Measurements from ENCODE around the gene PPP1R13B.
"Not testable (repeated sequence)": the region's sequence is repeated elsewhere in the genome, so short reads cannot be mapped to it uniquely, and the experiment has no call there.

Gene PPP1R13B

DNA sequence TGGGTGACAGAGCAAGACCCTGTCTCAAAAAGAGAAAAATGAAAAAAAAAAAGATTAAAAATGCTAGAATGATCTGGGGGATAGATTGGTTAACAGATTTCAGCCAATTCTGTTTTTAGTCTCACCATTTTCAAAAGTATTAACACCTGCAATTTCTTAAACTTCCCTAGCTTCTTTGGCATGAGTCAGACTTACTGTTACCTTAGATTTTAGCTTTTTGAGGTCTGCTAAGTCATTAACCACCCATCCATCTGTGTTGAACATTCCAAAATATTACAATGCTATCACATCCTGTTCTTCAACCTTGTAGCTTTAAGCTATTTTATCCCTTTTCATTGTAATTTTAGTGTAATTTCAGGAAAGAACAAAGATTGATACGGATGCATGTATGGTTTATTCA is 59.3 kb downstream of the PPP1R13B start:
- no peak overlapping the region for H3K27ac ChIP-seq (ENCODE audit: low read length)
- H4K20me1 ChIP-seq (ENCODE audit: insufficient read depth, low read length) = no peaks in the 10 kb centered on the region
- no peaks in the 10 kb centered on the region for H3K36me3 ChIP-seq (replicated peaks; ENCODE audit: low read depth, low read length)
- H2AFZ ChIP-seq (ENCODE audit: low read depth, low read length) = no peak overlapping the region
- no peaks in the 10 kb centered on the region for H3K79me2 ChIP-seq (ENCODE audit: low read length)
- TF ChIP-seq, protein P1, sequence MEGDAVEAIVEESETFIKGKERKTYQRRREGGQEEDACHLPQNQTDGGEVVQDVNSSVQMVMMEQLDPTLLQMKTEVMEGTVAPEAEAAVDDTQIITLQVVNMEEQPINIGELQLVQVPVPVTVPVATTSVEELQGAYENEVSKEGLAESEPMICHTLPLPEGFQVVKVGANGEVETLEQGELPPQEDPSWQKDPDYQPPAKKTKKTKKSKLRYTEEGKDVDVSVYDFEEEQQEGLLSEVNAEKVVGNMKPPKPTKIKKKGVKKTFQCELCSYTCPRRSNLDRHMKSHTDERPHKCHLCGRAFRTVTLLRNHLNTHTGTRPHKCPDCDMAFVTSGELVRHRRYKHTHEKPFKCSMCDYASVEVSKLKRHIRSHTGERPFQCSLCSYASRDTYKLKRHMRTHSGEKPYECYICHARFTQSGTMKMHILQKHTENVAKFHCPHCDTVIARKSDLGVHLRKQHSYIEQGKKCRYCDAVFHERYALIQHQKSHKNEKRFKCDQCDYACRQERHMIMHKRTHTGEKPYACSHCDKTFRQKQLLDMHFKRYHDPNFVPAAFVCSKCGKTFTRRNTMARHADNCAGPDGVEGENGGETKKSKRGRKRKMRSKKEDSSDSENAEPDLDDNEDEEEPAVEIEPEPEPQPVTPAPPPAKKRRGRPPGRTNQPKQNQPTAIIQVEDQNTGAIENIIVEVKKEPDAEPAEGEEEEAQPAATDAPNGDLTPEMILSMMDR (IDR thresholded peaks at IDR 0.05; ENCODE audit: low read depth, low read length) = no peak
- no peak for TF ChIP-seq EZH2phosphoT487 (IDR thresholded peaks at IDR 0.05; ENCODE audit: low read depth)
- H3K27me3 ChIP-seq (ENCODE audit: low read depth, low read length) = no peaks in the 10 kb centered on the region
- no peak overlapping the region for H3K9ac ChIP-seq (ENCODE audit: low read length)
- H3K4me2 ChIP-seq (ENCODE audit: low read length) = no peak overlapping the region
- H3K4me3 ChIP-seq (ENCODE audit: low read length) = no peak overlapping the region
- H3K4me1 ChIP-seq (ENCODE audit: low read length) = no peaks in the 10 kb centered on the region
- H3K9me3 ChIP-seq (ENCODE audit: insufficient read depth, low read length) = no peaks in the 10 kb centered on the region

DNA sequence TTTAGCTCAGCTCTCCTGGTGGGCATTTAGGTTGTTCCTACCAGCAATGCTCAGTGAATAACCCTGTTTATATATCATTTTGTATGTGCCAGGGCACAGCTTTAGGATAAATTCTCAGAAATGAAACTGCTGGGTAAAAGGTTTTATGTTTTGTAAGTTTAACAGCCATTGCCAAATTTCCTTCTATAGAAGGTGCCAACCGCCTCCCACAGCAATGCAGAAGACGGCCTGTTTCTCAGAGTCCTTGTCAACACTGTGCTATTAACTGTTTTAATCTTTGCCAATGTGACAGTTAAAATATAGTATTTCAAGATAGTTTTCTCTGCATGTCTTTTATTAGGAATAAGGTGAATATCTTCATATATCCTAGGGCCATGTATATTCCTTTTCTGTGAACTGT is 65.0 kb downstream of the PPP1R13B start:
- Histone ChIP-seq H3K9me3 (ENCODE audit: insufficient read depth, low read length) (no peaks in the 10 kb centered on the region), H2AFZ (ENCODE audit: low read depth, low read length) (no peak overlapping the region), H3K9ac (ENCODE audit: low read length) (no peak overlapping the region), H4K20me1 (ENCODE audit: insufficient read depth, low read length) (no peaks in the 10 kb centered on the region), H3K36me3 (replicated peaks; ENCODE audit: low read depth, low read length) (no peaks in the 10 kb centered on the region), H3K4me3 (ENCODE audit: low read length) (no peak overlapping the region), H3K4me1 (ENCODE audit: low read length) (no peaks in the 10 kb centered on the region), H3K27ac (ENCODE audit: low read length) (no peak overlapping the region), H3K27me3 (ENCODE audit: low read depth, low read length) (no peaks in the 10 kb centered on the region), H3K4me2 (ENCODE audit: low read length) (no peak overlapping the region), H3K79me2 (ENCODE audit: low read length) (no peaks in the 10 kb centered on the region)
- no peak for TF ChIP-seq EZH2phosphoT487 (IDR thresholded peaks at IDR 0.05; ENCODE audit: low read depth)
- TF ChIP-seq, protein P1 (IDR thresholded peaks at IDR 0.05; ENCODE audit: low read depth, low read length) = no peak

- not testable (repeated sequence) for H3K4me1 ChIP-seq (ENCODE audit: low read length); H2AFZ ChIP-seq (ENCODE audit: low read depth, low read length); H3K9me3 ChIP-seq (ENCODE audit: insufficient read depth, low read length); H3K79me2 ChIP-seq (ENCODE audit: low read length); H3K4me3 ChIP-seq (ENCODE audit: low read length); H3K4me2 ChIP-seq (ENCODE audit: low read length); H3K36me3 ChIP-seq (replicated peaks; ENCODE audit: low read depth, low read length); H3K27ac ChIP-seq (ENCODE audit: low read length); H3K27me3 ChIP-seq (ENCODE audit: low read depth, low read length); H3K9ac ChIP-seq (ENCODE audit: low read length); H4K20me1 ChIP-seq (ENCODE audit: insufficient read depth, low read length)
These were observed 71.1 kb downstream of the PPP1R13B start for GRCh38 chr14:103776319-103776718.

DNA sequence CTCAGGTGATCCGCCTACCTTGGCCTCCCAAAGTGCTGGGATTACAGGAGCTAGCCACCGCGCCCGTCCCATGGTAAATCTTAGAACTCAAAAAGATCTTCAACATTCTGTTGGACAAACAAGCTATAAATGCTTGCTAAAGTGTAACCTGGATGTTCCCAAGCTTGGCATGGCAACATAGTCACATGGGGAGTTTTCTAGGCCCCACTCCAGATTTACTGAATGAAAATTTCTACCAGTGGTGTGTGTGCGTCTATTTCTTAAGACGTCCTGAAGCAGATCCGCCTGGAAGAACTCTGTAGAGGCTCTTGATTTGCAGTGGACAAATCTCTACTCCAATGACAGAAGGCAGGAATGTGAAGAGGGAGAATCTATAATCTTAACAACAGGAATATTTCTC is 71.9 kb downstream of the PPP1R13B start:
- H3K9ac ChIP-seq (ENCODE audit: low read length) = no peak overlapping the region
- H3K9me3 ChIP-seq (ENCODE audit: insufficient read depth, low read length) = no peaks in the 10 kb centered on the region
- H3K4me3 ChIP-seq (ENCODE audit: low read length) = no peak overlapping the region
- no peak overlapping the region for H3K27ac ChIP-seq (ENCODE audit: low read length)
- no peaks in the 10 kb centered on the region for H3K36me3 ChIP-seq (replicated peaks; ENCODE audit: low read depth, low read length)
- no peaks in the 10 kb centered on the region for H3K27me3 ChIP-seq (ENCODE audit: low read depth, low read length)
- no peaks in the 10 kb centered on the region for H4K20me1 ChIP-seq (ENCODE audit: insufficient read depth, low read length)
- no peak overlapping the region for H3K4me2 ChIP-seq (ENCODE audit: low read length)
- no peaks in the 10 kb centered on the region for H3K79me2 ChIP-seq (ENCODE audit: low read length)
- H3K4me1 ChIP-seq (ENCODE audit: low read length) = no peaks in the 10 kb centered on the region
- H2AFZ ChIP-seq (ENCODE audit: low read depth, low read length) = no peak overlapping the region
- TF ChIP-seq EZH2phosphoT487 (IDR thresholded peaks at IDR 0.05; ENCODE audit: low read depth) = no peak
- TF ChIP-seq, protein P1 (IDR thresholded peaks at IDR 0.05; ENCODE audit: low read depth, low read length) = no peak

GRCh38 chr14:103773521-103773920 is 73.9 kb downstream of the PPP1R13B start:
- no peak overlapping the region for H3K4me3 ChIP-seq (ENCODE audit: low read length)
- no peaks in the 10 kb centered on the region for H3K9me3 ChIP-seq (ENCODE audit: insufficient read depth, low read length)
- H3K4me1 ChIP-seq (ENCODE audit: low read length) = no peaks in the 10 kb centered on the region
- H3K4me2 ChIP-seq (ENCODE audit: low read length) = no peak overlapping the region
- H3K9ac ChIP-seq (ENCODE audit: low read length) = no peak overlapping the region
- no peak for TF ChIP-seq EZH2phosphoT487 (IDR thresholded peaks at IDR 0.05; ENCODE audit: low read depth)
- TF ChIP-seq, protein P1 (IDR thresholded peaks at IDR 0.05; ENCODE audit: low read depth, low read length) = no peak
- no peak overlapping the region for H3K27ac ChIP-seq (ENCODE audit: low read length)
- no peaks in the 10 kb centered on the region for H3K36me3 ChIP-seq (replicated peaks; ENCODE audit: low read depth, low read length)
- H4K20me1 ChIP-seq (ENCODE audit: insufficient read depth, low read length) = no peaks in the 10 kb centered on the region
- no peaks in the 10 kb centered on the region for H3K27me3 ChIP-seq (ENCODE audit: low read depth, low read length)
- H2AFZ ChIP-seq (ENCODE audit: low read depth, low read length) = no peak overlapping the region
- H3K79me2 ChIP-seq (ENCODE audit: low read length) = no peaks in the 10 kb centered on the region

Data from OCI-LY3 (cell line).